ENCODE results near the gene UQCC2. TPM values are rescaled to one million over a fixed set of nuclear protein-coding genes. Genes with fewer than 3 reads are reported as not detected.

Gene UQCC2
- total RNA-seq, 1 experiment from 2014 or later, result 71.2 TPM

DNA sequence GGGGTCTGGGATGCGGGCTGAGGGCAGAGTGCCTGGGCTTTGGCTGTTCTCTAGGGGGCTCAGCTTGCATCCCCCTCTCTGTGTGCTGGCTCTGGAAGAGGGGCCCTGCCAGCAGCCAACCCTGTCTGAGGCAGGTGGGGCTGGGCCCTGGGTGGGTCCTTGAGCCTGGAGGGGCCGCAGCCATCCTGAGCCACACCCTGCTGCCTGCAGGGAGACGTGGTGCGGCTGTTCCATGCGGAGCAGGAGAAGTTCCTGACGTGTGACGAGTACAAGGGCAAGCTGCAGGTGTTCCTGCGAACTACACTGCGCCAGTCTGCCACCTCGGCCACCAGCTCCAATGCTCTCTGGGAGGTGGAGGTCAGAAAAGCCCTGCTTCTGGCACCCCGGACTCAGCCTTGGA lies 49.2 kb downstream of the UQCC2 start:
- DNase-seq, result no peak
- H3K4me2 ChIP-seq, result no peak overlapping the region
- no peaks in the 10 kb centered on the region; the same call in 1 of the 2 replicates for H4K20me1 ChIP-seq (ENCODE audit: insufficient read depth)
- peaks cover 11% of the 10 kb centered on the region; the same call in 1 of the 2 replicates for H3F3A ChIP-seq (ENCODE audit: insufficient read depth, low read depth)
- TF ChIP-seq, protein P1, sequence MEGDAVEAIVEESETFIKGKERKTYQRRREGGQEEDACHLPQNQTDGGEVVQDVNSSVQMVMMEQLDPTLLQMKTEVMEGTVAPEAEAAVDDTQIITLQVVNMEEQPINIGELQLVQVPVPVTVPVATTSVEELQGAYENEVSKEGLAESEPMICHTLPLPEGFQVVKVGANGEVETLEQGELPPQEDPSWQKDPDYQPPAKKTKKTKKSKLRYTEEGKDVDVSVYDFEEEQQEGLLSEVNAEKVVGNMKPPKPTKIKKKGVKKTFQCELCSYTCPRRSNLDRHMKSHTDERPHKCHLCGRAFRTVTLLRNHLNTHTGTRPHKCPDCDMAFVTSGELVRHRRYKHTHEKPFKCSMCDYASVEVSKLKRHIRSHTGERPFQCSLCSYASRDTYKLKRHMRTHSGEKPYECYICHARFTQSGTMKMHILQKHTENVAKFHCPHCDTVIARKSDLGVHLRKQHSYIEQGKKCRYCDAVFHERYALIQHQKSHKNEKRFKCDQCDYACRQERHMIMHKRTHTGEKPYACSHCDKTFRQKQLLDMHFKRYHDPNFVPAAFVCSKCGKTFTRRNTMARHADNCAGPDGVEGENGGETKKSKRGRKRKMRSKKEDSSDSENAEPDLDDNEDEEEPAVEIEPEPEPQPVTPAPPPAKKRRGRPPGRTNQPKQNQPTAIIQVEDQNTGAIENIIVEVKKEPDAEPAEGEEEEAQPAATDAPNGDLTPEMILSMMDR (conservative IDR thresholded peaks at IDR 0.05), result no peak
- TF ChIP-seq EZH2 (IDR thresholded peaks at IDR 0.05; ENCODE audit: low read depth), result no peak
- BruUV-seq (replicated peaks), result no TSS peak
- no peaks in the 10 kb centered on the region for H3K79me2 ChIP-seq (ENCODE audit: low read depth)
- POLR2A ChIA-PET (ENCODE audit: unreplicated experiment), result no interaction called here
- CTCF ChIA-PET, result interaction anchor here (0.7 kb wide), 1 partner anchor 30 kb away, joined by 12 read pairs; no protein-coding TSS in a partner anchor
- H3K36me3 ChIP-seq (ENCODE audit: low read depth), result peaks cover 13% of the 10 kb centered on the region
- no peaks in the 10 kb centered on the region for H3K9me2 ChIP-seq (ENCODE audit: insufficient read depth)
- intact Hi-C loops (cut with micrococcal nuclease; ENCODE audit: unreplicated experiment), result no loop called here
- no peaks in the 10 kb centered on the region for H3K9me3 ChIP-seq (ENCODE audit: insufficient read depth, low read depth)
- no peak overlapping the region for H3K4me3 ChIP-seq
- no peaks in the 10 kb centered on the region for H3K27me3 ChIP-seq (ENCODE audit: insufficient read depth, low read depth)
- no peak overlapping the region for H2AFZ ChIP-seq
- H3K4me1 ChIP-seq (replicated peaks; ENCODE audit: insufficient read depth), result no peaks in the 10 kb centered on the region
- no peak overlapping the region for H3K27ac ChIP-seq

- no peak overlapping the region for H2AFZ ChIP-seq
- H3K4me1 ChIP-seq (replicated peaks; ENCODE audit: insufficient read depth), result no peaks in the 10 kb centered on the region
- H3K9me3 ChIP-seq (ENCODE audit: insufficient read depth, low read depth), result no peaks in the 10 kb centered on the region
- H3K27ac ChIP-seq, result no peak overlapping the region
- H3K36me3 ChIP-seq (ENCODE audit: low read depth), result peaks cover 13% of the 10 kb centered on the region
- ChIA-PET CTCF (no interaction called here), POLR2A (ENCODE audit: unreplicated experiment) (no interaction called here)
- no TSS peak for BruUV-seq (replicated peaks)
- H4K20me1 ChIP-seq (ENCODE audit: insufficient read depth), result no peaks in the 10 kb centered on the region; the same call in 1 of the 2 replicates
- no peak overlapping the region for H3K4me2 ChIP-seq
- no peaks in the 10 kb centered on the region for H3K9me2 ChIP-seq (ENCODE audit: insufficient read depth)
- peaks cover 19% of the 10 kb centered on the region for H3F3A ChIP-seq (ENCODE audit: insufficient read depth, low read depth)
- no peaks in the 10 kb centered on the region for H3K79me2 ChIP-seq (ENCODE audit: low read depth)
- H3K27me3 ChIP-seq (ENCODE audit: insufficient read depth, low read depth), result no peaks in the 10 kb centered on the region
- no peak for DNase-seq
- intact Hi-C loops (cut with micrococcal nuclease; ENCODE audit: unreplicated experiment), result no loop called here
- H3K4me3 ChIP-seq, result no peak overlapping the region
- TF ChIP-seq EZH2 (IDR thresholded peaks at IDR 0.05; ENCODE audit: low read depth), result no peak
- TF ChIP-seq, protein P1 (conservative IDR thresholded peaks at IDR 0.05), result no peak
These were observed 50.2 kb downstream of the UQCC2 start for GRCh38 chr6:33661106-33661838.

- Histone ChIP-seq H3K4me1 (replicated peaks; ENCODE audit: insufficient read depth) (no peaks in the 10 kb centered on the region), H4K20me1 (ENCODE audit: insufficient read depth) (no peaks in the 10 kb centered on the region; the same call in 1 of the 2 replicates), H3K4me2 (no peak overlapping the region), H3K4me3 (no peak overlapping the region), H3K27me3 (ENCODE audit: insufficient read depth, low read depth) (no peaks in the 10 kb centered on the region), H3K36me3 (ENCODE audit: low read depth) (peaks cover 13% of the 10 kb centered on the region), H3K27ac (no peak overlapping the region), H3K9me3 (ENCODE audit: insufficient read depth, low read depth) (no peaks in the 10 kb centered on the region), H3F3A (ENCODE audit: insufficient read depth, low read depth) (peaks cover 14% of the 10 kb centered on the region), H3K79me2 (ENCODE audit: low read depth) (no peaks in the 10 kb centered on the region), H2AFZ (no peak overlapping the region), H3K9me2 (ENCODE audit: insufficient read depth) (no peaks in the 10 kb centered on the region)
- no peak for DNase-seq
- CTCF ChIA-PET, result no interaction called here
- TF ChIP-seq, protein P1 (conservative IDR thresholded peaks at IDR 0.05), result no peak
- no peak for TF ChIP-seq EZH2 (IDR thresholded peaks at IDR 0.05; ENCODE audit: low read depth)
- intact Hi-C loops (cut with micrococcal nuclease; ENCODE audit: unreplicated experiment), result no loop called here
- POLR2A ChIA-PET (ENCODE audit: unreplicated experiment), result no interaction called here
- BruUV-seq (replicated peaks), result no TSS peak
These were observed 51.5 kb downstream of the UQCC2 start for GRCh38 chr6:33659986-33660385.

Measured in PC-9 (cell line).